ENCODE data around the gene STARD10.

DNA sequence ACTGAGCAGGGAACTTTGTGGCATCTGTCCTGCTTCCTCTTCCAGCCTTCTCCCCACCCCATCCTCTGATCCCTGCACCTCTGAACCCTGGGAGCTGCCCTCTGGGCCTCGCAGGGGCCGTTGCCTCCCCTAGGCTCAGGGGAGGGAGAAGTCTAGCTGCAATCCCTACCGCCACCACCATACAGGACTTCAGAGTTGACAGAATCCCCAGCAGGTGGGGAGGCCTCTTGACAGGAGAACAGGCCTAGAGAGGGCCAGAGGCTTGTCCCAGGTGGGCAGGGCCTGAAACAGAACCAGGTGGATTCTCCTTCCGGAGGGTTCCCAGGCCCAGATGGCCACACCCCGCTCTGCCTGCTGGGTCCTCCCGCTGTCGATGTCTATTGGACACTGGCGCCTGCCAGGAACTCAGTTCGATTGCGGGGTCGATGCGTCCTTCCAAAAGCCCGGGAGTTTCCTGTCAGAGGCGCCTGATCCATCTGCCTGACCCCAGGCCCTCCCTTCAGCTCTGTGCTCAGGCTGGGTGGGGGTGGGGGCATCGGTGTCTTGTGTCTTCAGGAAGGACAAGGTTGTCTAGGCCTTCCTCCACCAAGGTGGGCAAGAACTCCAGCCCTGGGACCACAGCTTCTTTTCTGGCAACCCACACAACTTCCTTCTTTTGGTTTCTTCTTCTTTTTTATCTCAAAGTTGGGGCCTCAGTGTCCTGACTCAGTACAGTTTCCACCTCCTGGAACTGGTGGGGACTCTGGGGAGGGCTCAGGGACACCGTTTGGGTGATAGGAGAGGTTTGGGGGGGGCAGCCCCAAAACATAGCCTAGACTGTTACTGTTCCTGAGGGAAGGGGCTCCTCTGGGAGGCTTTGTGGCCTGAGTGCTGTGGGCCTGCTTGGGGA is 6.4 kb downstream of the STARD10 start:
- TF ChIP-seq, protein P1, sequence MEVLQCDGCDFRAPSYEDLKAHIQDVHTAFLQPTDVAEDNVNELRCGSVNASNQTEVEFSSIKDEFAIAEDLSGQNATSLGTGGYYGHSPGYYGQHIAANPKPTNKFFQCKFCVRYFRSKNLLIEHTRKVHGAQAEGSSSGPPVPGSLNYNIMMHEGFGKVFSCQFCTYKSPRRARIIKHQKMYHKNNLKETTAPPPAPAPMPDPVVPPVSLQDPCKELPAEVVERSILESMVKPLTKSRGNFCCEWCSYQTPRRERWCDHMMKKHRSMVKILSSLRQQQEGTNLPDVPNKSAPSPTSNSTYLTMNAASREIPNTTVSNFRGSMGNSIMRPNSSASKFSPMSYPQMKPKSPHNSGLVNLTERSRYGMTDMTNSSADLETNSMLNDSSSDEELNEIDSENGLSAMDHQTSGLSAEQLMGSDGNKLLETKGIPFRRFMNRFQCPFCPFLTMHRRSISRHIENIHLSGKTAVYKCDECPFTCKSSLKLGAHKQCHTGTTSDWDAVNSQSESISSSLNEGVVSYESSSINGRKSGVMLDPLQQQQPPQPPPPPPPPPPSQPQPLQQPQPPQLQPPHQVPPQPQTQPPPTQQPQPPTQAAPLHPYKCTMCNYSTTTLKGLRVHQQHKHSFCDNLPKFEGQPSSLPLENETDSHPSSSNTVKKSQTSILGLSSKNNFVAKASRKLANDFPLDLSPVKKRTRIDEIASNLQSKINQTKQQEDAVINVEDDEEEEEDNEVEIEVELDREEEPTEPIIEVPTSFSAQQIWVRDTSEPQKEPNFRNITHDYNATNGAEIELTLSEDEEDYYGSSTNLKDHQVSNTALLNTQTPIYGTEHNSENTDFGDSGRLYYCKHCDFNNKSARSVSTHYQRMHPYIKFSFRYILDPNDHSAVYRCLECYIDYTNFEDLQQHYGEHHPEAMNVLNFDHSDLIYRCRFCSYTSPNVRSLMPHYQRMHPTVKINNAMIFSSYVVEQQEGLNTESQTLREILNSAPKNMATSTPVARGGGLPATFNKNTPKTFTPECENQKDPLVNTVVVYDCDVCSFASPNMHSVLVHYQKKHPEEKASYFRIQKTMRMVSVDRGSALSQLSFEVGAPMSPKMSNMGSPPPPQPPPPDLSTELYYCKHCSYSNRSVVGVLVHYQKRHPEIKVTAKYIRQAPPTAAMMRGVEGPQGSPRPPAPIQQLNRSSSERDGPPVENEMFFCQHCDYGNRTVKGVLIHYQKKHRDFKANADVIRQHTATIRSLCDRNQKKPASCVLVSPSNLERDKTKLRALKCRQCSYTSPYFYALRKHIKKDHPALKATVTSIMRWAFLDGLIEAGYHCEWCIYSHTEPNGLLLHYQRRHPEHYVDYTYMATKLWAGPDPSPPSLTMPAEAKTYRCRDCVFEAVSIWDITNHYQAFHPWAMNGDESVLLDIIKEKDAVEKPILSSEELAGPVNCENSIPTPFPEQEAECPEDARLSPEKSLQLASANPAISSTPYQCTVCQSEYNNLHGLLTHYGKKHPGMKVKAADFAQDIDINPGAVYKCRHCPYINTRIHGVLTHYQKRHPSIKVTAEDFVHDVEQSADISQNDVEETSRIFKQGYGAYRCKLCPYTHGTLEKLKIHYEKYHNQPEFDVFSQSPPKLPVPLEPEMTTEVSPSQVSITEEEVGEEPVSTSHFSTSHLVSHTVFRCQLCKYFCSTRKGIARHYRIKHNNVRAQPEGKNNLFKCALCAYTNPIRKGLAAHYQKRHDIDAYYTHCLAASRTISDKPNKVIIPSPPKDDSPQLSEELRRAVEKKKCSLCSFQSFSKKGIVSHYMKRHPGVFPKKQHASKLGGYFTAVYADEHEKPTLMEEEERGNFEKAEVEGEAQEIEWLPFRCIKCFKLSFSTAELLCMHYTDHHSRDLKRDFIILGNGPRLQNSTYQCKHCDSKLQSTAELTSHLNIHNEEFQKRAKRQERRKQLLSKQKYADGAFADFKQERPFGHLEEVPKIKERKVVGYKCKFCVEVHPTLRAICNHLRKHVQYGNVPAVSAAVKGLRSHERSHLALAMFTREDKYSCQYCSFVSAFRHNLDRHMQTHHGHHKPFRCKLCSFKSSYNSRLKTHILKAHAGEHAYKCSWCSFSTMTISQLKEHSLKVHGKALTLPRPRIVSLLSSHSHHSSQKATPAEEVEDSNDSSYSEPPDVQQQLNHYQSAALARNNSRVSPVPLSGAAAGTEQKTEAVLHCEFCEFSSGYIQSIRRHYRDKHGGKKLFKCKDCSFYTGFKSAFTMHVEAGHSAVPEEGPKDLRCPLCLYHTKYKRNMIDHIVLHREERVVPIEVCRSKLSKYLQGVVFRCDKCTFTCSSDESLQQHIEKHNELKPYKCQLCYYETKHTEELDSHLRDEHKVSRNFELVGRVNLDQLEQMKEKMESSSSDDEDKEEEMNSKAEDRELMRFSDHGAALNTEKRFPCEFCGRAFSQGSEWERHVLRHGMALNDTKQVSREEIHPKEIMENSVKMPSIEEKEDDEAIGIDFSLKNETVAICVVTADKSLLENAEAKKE (CRISPR knock-in tag; IDR thresholded peaks at IDR 0.05) = no peak
- TF ChIP-seq EZH2phosphoT487 (IDR thresholded peaks at IDR 0.05; ENCODE audit: unreplicated experiment) (no peak), NANOG (IDR thresholded peaks at IDR 0.05; ENCODE audit: borderline replicate concordance) (no peak), EZH2 (IDR thresholded peaks at IDR 0.05; ENCODE audit: low read depth, unreplicated experiment) (no peak), ZNF331 (CRISPR knock-in tag; IDR thresholded peaks at IDR 0.05; ENCODE audit: low read depth) (no peak), JUNB (IDR thresholded peaks at IDR 0.05; ENCODE audit: unreplicated experiment) (no peak), POLR2AphosphoS5 (IDR thresholded peaks at IDR 0.05; ENCODE audit: low read depth) (no peak; the same call in 1 of the 2 replicates), CREB1 (CRISPR knock-in tag; IDR thresholded peaks at IDR 0.05; ENCODE audit: low read depth) (no peak), STAT1 (IDR thresholded peaks at IDR 0.05; ENCODE audit: unreplicated experiment) (no peak), ZNF114 (CRISPR knock-in tag; IDR thresholded peaks at IDR 0.05) (no peak)
- TF ChIP-seq, protein P2, sequence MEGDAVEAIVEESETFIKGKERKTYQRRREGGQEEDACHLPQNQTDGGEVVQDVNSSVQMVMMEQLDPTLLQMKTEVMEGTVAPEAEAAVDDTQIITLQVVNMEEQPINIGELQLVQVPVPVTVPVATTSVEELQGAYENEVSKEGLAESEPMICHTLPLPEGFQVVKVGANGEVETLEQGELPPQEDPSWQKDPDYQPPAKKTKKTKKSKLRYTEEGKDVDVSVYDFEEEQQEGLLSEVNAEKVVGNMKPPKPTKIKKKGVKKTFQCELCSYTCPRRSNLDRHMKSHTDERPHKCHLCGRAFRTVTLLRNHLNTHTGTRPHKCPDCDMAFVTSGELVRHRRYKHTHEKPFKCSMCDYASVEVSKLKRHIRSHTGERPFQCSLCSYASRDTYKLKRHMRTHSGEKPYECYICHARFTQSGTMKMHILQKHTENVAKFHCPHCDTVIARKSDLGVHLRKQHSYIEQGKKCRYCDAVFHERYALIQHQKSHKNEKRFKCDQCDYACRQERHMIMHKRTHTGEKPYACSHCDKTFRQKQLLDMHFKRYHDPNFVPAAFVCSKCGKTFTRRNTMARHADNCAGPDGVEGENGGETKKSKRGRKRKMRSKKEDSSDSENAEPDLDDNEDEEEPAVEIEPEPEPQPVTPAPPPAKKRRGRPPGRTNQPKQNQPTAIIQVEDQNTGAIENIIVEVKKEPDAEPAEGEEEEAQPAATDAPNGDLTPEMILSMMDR (conservative IDR thresholded peaks at IDR 0.05; ENCODE audit: low read depth in 2 of 2) = peak; percentile 22 to 36
- TF ChIP-seq, protein P3, sequence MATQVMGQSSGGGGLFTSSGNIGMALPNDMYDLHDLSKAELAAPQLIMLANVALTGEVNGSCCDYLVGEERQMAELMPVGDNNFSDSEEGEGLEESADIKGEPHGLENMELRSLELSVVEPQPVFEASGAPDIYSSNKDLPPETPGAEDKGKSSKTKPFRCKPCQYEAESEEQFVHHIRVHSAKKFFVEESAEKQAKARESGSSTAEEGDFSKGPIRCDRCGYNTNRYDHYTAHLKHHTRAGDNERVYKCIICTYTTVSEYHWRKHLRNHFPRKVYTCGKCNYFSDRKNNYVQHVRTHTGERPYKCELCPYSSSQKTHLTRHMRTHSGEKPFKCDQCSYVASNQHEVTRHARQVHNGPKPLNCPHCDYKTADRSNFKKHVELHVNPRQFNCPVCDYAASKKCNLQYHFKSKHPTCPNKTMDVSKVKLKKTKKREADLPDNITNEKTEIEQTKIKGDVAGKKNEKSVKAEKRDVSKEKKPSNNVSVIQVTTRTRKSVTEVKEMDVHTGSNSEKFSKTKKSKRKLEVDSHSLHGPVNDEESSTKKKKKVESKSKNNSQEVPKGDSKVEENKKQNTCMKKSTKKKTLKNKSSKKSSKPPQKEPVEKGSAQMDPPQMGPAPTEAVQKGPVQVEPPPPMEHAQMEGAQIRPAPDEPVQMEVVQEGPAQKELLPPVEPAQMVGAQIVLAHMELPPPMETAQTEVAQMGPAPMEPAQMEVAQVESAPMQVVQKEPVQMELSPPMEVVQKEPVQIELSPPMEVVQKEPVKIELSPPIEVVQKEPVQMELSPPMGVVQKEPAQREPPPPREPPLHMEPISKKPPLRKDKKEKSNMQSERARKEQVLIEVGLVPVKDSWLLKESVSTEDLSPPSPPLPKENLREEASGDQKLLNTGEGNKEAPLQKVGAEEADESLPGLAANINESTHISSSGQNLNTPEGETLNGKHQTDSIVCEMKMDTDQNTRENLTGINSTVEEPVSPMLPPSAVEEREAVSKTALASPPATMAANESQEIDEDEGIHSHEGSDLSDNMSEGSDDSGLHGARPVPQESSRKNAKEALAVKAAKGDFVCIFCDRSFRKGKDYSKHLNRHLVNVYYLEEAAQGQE (IDR thresholded peaks at IDR 0.05; ENCODE audit: unreplicated experiment) = no peak
- TF ChIP-seq, protein P4, sequence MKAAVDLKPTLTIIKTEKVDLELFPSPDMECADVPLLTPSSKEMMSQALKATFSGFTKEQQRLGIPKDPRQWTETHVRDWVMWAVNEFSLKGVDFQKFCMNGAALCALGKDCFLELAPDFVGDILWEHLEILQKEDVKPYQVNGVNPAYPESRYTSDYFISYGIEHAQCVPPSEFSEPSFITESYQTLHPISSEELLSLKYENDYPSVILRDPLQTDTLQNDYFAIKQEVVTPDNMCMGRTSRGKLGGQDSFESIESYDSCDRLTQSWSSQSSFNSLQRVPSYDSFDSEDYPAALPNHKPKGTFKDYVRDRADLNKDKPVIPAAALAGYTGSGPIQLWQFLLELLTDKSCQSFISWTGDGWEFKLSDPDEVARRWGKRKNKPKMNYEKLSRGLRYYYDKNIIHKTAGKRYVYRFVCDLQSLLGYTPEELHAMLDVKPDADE (IDR thresholded peaks at IDR 0.05) = no peak

Data from GM23338 (cell line).